Upper lobe of right lung (tissue), 1 donor: ENCODE measurements around the gene HELZ2. TPM values are rescaled to one million over a fixed set of nuclear protein-coding genes. Genes with fewer than 3 reads are reported as not detected.

Source experiments
- ATAC-seq: fragments of 200-7000 bp; cut with Tn5 transposase; one replicate; pipeline ENCODE4 v1.9.1; 2020; ENCODE audit warnings: mild to moderate bottlenecking, moderate library complexity
- DNase-seq: peaks from one replicate; pipeline ENCODE4 v3.0.0-alpha.2; 2020
- H3K27ac ChIP-seq: fragments of 200-600 bp; one replicate; pipeline ENCODE4 v1.8.0; 2022
- H3K27me3 ChIP-seq: fragments of 200-600 bp; one replicate; pipeline ENCODE4 v1.8.0; 2022; ENCODE audit warnings: mild to moderate bottlenecking
- H3K36me3 ChIP-seq: fragments of 200-600 bp; one replicate; pipeline ENCODE4 v1.8.0; 2022
- H3K4me1 ChIP-seq: fragments of 200-600 bp; one replicate; pipeline ENCODE4 v1.8.0; 2022
- H3K4me3 ChIP-seq: fragments of 200-600 bp; one replicate; pipeline ENCODE4 v1.8.0; 2022; ENCODE audit warnings: mild to moderate bottlenecking
- H3K9me3 ChIP-seq: fragments of 200-600 bp; one replicate; pipeline ENCODE4 v1.8.0; 2022
- intact Hi-C: fragments of 100-400 bp; cut with DNase I; formaldehyde crosslinking; loops from one replicate; pipeline ENCODE4 v1.11.0; 2022
- total RNA-seq: library from RNA; stranded (reverse); fragmentation: NEBNext Ultra II Directional; extraction: Animal tissue kit (Norgen Biotek cat#: 25700); gene quantifications from one replicate; pipeline ENCODE4 v1.2.1, GENCODE V29; 2021
- TF ChIP-seq, protein P1 (sequence below): fragments of 200-600 bp; IDR thresholded peaks from one replicate; pipeline ENCODE4 v1.8.0; 2022; ENCODE audit warnings: antibody characterized with exemption
- donor health status: DM: no; HTN: yes; CAD: no; lungs with severe emphysema.

HELZ2 gene
- total RNA-seq, 1 donor from 2014 or later = 53.3 TPM

DNA sequence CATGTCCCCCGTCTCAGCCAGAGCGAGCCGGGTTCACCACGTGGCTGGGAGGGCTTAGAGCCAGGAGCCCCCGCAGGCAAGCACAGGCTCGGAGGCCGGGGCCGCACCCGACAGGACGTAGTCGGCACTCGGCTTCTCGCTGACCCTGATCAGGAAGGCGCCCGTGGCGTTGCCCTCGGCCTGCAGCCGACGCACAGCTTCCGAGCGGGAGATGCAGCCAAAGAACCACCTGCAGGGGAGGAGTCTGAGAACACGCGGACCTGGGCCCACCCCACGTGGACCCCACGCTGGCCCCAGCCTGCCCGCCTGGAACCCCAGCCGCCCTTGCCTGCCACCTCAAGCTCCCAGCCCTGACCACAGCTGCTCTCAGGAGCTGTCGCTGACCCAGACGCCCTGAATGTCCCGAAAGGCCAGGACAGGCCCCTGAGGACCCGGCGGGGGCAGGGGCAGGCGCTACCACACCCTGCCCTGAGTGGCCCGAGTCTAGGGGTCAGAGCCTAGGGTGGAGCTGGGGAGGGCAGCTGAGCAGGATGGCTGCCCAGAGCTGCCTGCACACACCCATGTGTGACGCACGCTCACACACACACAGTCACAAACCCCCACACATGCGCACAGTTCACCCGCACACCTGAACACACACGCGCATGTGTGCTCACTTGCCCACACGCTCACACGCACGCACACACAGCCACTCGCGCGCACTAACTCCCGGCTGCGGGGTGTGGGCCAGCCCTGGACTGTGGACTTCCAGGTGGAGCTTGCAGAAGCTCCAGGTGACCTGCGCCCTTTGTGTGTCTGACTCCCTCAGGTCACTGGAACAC, 39.0 kb downstream of the HELZ2 start:
- ATAC-seq (no peak), DNase-seq (no peak)
- Histone ChIP-seq H3K4me1 (peaks cover 20% of the 10 kb centered on the region), H3K27ac (no peak overlapping the region), H3K36me3 (no peaks in the 10 kb centered on the region), H3K9me3 (no peaks in the 10 kb centered on the region), H3K4me3 (no peak overlapping the region), H3K27me3 (no peaks in the 10 kb centered on the region)
- intact Hi-C loops = loop anchor here (5.0 kb wide), 1 partner anchor 437 kb away; no protein-coding TSS in a partner anchor
- TF ChIP-seq, protein P1, sequence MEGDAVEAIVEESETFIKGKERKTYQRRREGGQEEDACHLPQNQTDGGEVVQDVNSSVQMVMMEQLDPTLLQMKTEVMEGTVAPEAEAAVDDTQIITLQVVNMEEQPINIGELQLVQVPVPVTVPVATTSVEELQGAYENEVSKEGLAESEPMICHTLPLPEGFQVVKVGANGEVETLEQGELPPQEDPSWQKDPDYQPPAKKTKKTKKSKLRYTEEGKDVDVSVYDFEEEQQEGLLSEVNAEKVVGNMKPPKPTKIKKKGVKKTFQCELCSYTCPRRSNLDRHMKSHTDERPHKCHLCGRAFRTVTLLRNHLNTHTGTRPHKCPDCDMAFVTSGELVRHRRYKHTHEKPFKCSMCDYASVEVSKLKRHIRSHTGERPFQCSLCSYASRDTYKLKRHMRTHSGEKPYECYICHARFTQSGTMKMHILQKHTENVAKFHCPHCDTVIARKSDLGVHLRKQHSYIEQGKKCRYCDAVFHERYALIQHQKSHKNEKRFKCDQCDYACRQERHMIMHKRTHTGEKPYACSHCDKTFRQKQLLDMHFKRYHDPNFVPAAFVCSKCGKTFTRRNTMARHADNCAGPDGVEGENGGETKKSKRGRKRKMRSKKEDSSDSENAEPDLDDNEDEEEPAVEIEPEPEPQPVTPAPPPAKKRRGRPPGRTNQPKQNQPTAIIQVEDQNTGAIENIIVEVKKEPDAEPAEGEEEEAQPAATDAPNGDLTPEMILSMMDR = no peak

DNA sequence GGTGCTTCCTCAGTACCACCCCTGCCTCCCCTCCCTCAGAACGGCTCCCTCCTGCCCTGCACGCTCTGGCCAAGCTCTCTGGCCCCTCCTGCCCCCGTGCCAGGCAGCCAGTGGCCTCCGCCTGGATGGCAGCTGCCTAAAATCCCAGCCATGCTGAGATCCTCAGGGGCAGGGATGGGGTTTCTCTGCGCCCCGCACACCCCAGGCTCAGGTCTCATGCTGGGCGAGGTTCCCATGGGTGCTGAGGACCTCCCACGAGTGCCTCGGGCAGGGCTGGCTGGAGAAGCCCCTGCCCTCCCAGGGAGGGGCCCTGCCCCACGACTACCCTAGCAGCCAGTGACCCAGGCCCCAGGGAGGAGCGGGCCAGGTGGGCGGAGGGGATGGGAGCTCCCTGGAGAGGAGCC, 39.6 kb downstream of the HELZ2 start:
- ATAC-seq (no peak), DNase-seq (no peak)
- Histone ChIP-seq H3K27me3 (no peaks in the 10 kb centered on the region), H3K27ac (no peak overlapping the region), H3K36me3 (no peaks in the 10 kb centered on the region), H3K4me1 (peaks cover 20% of the 10 kb centered on the region), H3K9me3 (no peaks in the 10 kb centered on the region), H3K4me3 (no peak overlapping the region)
- intact Hi-C loops = no loop called here
- TF ChIP-seq, protein P1 = no peak

DNA sequence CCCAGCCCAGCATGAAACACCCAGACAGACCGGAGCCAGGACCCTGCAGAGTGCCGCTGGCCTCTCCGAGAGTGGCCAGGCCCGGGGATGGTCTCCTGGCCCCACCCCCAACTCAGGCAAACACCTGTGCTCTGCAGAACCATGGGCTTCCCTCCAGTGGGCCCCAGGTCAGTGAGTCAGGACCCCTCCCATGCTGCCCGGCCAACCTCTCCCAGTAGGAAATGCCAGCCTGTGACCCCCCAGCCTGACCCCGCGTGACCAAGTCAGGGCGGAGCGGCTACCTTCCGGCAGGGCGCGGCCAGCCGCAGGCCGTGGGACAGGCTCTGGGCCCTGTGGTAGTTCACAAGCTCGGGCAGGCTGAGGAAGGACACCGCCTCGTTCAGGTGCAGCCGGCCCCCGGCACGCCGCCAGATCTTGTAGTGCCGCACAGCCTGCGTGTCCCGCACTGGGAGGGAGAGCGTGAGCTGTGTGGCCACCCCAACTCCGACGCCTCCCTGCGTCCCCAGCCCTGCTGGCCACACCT, 40.1 kb downstream of the HELZ2 start:
- Histone ChIP-seq H3K4me3 (no peak overlapping the region), H3K4me1 (peaks cover 20% of the 10 kb centered on the region), H3K36me3 (no peaks in the 10 kb centered on the region), H3K27me3 (no peaks in the 10 kb centered on the region), H3K27ac (no peak overlapping the region), H3K9me3 (no peaks in the 10 kb centered on the region)
- intact Hi-C loops = no loop called here
- TF ChIP-seq, protein P1 = no peak
- ATAC-seq = peak; percentile 0
- DNase-seq = peak; percentile 86

DNA sequence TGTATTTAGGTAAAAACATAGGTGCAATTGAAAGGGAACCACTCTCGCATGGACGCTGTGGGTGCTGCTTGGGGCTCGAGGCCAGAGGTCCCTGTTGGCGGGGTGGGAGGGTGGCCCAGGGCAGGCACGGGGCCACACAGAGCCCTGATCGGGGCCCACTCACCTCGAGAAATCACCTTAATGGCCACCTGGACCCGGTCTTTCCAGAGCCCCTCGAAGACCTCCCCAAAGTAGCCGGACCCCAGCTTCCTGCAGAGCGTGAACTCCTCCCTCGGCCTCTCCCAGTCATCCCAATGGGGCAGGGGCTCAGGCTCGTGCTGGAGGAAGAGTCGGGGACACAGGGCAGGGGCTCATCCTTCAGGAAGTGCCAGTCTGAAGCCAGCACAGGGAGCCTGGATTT, 40.7 kb downstream of the HELZ2 start:
- no peak for DNase-seq
- no peak overlapping the region for H3K27ac ChIP-seq
- TF ChIP-seq, protein P1 = no peak

DNA sequence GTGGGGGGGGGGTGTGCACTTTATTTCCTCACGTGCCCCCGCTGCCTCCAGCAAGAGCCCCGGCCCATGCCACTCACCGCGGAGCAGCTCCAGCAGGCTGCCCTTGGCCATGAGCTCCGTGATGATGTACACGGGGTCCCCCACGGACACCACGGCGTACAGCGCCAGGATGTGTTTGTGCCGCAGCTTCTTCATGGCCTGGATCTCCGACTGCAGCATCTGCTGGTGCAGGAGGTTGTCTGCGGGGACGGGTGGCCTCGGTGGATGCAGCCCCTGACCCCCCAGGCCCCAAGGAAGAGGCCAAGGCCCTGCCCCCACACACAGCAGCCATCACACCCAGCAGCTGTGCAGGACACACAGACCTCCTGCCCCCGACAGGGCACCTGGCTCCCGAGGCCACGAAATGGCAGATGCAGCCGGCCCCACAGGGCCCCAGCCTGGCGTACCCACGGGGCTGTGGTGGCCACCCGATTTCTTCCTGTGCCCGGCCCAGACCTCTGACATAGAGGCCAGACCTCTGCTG, 41.5 kb downstream of the HELZ2 start:
- no peaks in the 10 kb centered on the region for H3K36me3 ChIP-seq
- H3K9me3 ChIP-seq = no peaks in the 10 kb centered on the region
- intact Hi-C loops = no loop called here
- H3K27me3 ChIP-seq = no peaks in the 10 kb centered on the region
- H3K4me1 ChIP-seq = peaks cover 7% of the 10 kb centered on the region
- H3K27ac ChIP-seq = no peak overlapping the region
- ATAC-seq = no peak
- no peak for DNase-seq
- TF ChIP-seq, protein P1 = no peak
- H3K4me3 ChIP-seq = no peak overlapping the region

More for the DNA sequence above, 40.7 kb downstream of the HELZ2 start:
- H3K9me3 ChIP-seq = no peaks in the 10 kb centered on the region
- no peak for ATAC-seq
- H3K36me3 ChIP-seq = no peaks in the 10 kb centered on the region
- intact Hi-C loops = no loop called here
- H3K27me3 ChIP-seq = no peaks in the 10 kb centered on the region
- H3K4me3 ChIP-seq = no peak overlapping the region
- H3K4me1 ChIP-seq = peaks cover 15% of the 10 kb centered on the region
